HepG2 (cell line): ENCODE results near the gene DUSP7.

Experiments
- ATF2 ChIP-seq: sonication (generic); formaldehyde crosslinking; IDR thresholded peaks from 2 replicates; pipeline ENCODE4 v1.4.0; 2020; ENCODE audit warnings: missing genetic modification reagents
- BRD4 ChIP-seq: sonication (generic); formaldehyde crosslinking; IDR thresholded peaks from 2 replicates; pipeline ENCODE4 v1.4.0; 2020; ENCODE audit warnings: missing genetic modification reagents
- EP300 ChIP-seq, 3 experiments: sonication (generic) in 1 of 3; formaldehyde crosslinking in 1 of 3; IDR thresholded peaks; 2 replicates each; pipeline versions ENCODE4 v1.5.1 to v1.6.1; 2011 to 2020; ENCODE audit warnings: low read depth in 2 of 3, low read length in 2 of 3, borderline replicate concordance in 1 of 3, improper control_type of control experiment in 1 of 3, mild to moderate bottlenecking in 1 of 3, missing genetic modification reagents in 1 of 3, moderate library complexity in 1 of 3
- POLR2A ChIP-seq, 2 experiments: IDR thresholded peaks; 2 replicates each; pipeline ENCODE4 v1.6.1; 2011; ENCODE audit warnings: low read depth in 2 of 2, low read length in 2 of 2, mild to moderate bottlenecking in 1 of 2, moderate library complexity in 1 of 2; ENCODE audit not compliant: insufficient read depth in 1 of 2
- POLR2AphosphoS5 ChIP-seq: IDR thresholded peaks from 2 replicates; pipeline ENCODE4 v1.6.1; 2012; ENCODE audit warnings: low read depth, low read length
- RNF2 ChIP-seq: fragments of 450-650 bp; conservative IDR thresholded peaks from 2 replicates; pipeline ENCODE4 v1.6.1; 2016; ENCODE audit warnings: low read depth
- TCF7L2 ChIP-seq: IDR thresholded peaks from 2 replicates; pipeline ENCODE4 v1.6.1; 2011; ENCODE audit warnings: mild to moderate bottlenecking, low read depth, low read length, moderate library complexity
- ZNF546 ChIP-seq: sonication (generic); formaldehyde crosslinking; conservative IDR thresholded peaks from 2 replicates; pipeline ENCODE4 v1.8.1; 2023; ENCODE audit warnings: mild to moderate bottlenecking, missing genetic modification reagents
- ZSCAN20 ChIP-seq: sonication (generic); formaldehyde crosslinking; IDR thresholded peaks from 2 replicates; pipeline ENCODE4 v1.4.0; 2020; ENCODE audit warnings: missing genetic modification reagents, mild to moderate bottlenecking, borderline replicate concordance
- TF ChIP-seq, protein P1 (sequence below): sonication (generic); formaldehyde crosslinking; IDR thresholded peaks from 2 replicates; pipeline ENCODE4 v1.5.1; 2020; ENCODE audit warnings: missing genetic modification reagents, mild to moderate bottlenecking, borderline replicate concordance

DNA sequence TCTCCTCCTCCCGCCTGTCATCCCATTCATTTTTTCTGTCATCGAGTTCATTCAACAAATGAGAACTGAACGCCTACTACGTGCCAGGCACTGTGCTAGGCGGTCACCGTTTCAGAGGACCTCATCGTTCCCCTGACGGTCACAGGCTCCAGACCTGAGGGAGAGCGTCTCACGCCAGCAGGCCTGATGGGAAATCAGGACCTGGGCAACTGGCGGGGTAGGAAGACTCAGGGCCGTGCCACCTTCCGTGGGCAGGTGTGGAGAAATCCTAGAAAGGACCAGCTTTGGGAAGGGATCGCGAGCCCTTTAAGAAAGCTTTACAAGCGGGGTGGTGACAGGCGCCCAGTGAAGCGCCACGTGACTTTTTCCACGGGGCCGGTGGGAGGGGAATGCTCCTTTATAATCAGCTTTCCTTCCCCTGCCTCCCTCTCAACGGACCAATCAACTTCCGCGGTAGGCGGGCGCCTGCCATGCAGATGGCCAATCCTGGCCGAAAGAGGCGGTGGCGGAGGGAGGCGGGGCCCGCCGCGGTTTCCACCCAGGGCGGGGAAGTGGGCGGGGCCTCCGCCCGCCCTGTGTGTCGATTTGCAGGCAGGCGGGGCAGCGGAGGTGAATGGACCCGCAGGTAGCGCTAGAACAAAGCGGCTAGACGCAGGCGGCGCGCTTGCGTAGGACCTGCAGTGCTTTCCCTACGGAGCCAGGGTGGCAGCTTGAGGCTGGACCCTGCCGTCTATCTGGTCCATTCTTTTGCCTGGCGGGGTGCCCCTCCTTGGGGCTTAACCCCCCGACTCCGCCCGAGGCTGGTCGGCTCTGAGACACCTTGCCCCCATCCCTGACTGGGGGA is 819 bp upstream of the DUSP7 start:
- TF ChIP-seq TCF7L2 (no peak), POLR2A (IDR thresholded peaks at IDR 0.05; ENCODE audit: insufficient read depth in 1 of 2, low read depth in 2 of 2, low read length in 2 of 2) (no peak), EP300 (IDR thresholded peaks at IDR 0.05; ENCODE audit: low read depth in 2 of 2, low read length in 2 of 2) (0 out of 4 replicates have a peak, but pooled peaks of 1 of the 2 experiments have one; percentile 7), EP300 (CRISPR knock-in tag; IDR thresholded peaks at IDR 0.05; ENCODE audit: borderline replicate concordance) (no peak), BRD4 (CRISPR knock-in tag) (no peak), POLR2AphosphoS5 (peak; percentile 51), ZNF546 (CRISPR knock-in tag) (no peak), ZSCAN20 (no peak), ATF2 (CRISPR knock-in tag) (no peak), RNF2 (no peak)
- TF ChIP-seq, protein P1, sequence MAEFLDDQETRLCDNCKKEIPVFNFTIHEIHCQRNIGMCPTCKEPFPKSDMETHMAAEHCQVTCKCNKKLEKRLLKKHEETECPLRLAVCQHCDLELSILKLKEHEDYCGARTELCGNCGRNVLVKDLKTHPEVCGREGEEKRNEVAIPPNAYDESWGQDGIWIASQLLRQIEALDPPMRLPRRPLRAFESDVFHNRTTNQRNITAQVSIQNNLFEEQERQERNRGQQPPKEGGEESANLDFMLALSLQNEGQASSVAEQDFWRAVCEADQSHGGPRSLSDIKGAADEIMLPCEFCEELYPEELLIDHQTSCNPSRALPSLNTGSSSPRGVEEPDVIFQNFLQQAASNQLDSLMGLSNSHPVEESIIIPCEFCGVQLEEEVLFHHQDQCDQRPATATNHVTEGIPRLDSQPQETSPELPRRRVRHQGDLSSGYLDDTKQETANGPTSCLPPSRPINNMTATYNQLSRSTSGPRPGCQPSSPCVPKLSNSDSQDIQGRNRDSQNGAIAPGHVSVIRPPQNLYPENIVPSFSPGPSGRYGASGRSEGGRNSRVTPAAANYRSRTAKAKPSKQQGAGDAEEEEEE (CRISPR knock-in tag), result no peak
